ENCODE measurements around the gene LPCAT2.
A peak's percentile ranks its signal among the peaks of the same experiment; 100 is the strongest.

LPCAT2 gene

GRCh38 chr16:55505333-55506015, 3.4 kb upstream of the LPCAT2 start:
- DNase-seq: no peak

DNA sequence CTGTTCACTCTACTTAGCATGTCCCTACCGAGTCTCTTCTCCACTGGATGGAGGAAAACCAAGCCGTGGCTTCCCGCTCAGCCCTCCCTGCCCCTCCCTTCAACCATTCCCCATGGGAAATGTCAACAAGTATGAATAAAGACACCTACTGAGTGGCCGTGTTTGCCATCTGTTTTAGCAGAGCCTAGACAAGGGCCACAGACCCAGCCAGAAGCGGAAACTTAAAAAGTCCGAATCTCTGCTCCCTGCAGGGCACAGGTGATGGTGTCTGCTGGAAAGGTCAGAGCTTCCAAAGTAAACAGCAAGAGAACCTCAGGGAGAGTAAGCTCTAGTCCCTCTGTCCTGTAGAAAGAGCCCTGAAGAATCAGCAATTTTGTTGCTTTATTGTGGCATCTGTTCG, 2.8 kb upstream of the LPCAT2 start:
- no peak for DNase-seq

GRCh38 chr16:55506708-55507107, 2.2 kb upstream of the LPCAT2 start:
- no peak for DNase-seq

DNA sequence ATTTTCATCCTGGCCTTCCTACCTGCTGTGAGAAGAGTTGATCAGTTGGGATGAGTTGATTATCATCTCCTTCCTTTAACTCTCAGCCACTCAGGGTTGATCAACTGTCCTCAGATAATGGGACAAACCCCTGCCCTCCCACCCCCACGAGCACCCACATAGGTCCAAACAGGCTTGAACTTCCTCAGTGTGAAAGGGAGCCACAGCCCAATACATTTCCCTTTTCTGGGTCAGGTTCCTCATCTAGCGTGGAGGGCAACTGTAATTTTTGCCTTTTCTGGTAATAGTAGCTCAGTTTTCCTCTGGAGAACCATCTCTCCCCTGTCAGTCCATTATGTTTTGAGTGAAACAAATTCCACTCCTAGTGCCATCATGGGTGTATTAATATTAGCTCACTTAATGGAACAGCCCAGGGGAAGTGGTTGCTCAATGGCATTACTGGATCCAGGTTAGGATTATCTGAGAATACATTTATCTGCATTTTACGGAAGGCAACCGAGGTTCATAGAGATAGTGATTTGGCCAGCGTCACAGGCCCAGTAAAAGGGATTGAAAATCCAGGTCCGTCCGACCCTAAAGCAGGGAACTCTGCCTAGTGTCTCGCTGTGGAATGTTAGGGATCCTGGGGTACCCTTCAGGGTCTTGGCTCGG, 476 bp upstream of the LPCAT2 start:
- DNase-seq: peak in 1 of 2 donors; percentile 6

DNA sequence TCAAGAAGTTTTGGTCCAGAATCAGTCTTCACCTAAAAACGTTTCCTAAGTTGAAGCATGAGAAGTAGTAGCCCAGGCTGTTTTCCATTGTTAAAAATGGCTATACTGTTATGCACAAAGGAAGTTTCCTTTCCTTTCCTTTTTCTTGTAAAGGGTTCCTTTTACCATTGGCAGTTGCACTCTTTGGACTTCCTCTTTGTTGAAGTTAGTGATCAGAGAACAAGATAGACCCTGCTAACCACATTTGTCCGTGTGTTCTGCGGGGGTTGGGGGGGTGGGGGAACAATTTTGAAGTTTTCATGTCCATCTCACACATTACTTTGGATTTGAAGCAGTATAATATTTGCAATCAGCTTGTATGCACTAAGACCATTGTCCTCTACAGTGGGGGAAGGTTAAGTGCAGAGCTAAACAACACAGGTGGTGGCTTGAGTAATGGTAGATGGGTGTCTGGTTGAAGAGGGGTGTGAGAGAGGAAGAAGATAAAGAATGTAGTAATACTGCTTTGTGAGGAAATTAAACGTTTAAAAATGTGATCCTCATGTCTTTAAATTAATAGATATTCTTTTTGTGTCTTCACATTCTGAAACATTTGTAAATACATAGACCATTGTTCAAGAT, 1.4 kb downstream of the LPCAT2 start:
- no peak for DNase-seq

- no peak for DNase-seq
Observed at GRCh38 chr16:55512941-55513340, 4.1 kb downstream of the LPCAT2 start.

DNA sequence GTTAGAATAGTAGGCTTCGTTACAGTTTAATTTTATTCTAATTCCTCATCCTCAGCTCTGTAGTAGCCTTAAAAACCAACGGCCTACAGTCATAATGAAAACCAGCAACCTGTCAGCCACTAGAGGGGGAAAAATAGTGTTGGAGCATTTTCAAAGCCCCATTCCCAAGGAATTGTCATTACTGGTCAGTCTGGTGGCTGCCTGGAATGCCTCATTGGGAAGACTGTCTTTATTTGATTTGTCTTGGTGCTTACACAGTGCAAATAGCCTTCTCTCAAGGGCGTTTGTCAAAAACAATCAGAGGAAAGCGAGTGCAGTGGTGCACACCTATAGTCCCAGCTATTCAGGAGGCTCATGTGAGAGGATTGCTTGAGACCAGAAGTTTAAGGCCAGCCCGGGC, 4.7 kb downstream of the LPCAT2 start:
- DNase-seq: no peak

- no peak for DNase-seq
Observed at GRCh38 chr16:55515111-55515510, 6.2 kb downstream of the LPCAT2 start.

- no peak for DNase-seq
Observed at GRCh38 chr16:55521792-55522191, 12.9 kb downstream of the LPCAT2 start.

GRCh38 chr16:55526441-55526840, 17.6 kb downstream of the LPCAT2 start:
- no peak for DNase-seq

- no peak for DNase-seq
Observed at GRCh38 chr16:55527885-55528284, 19.0 kb downstream of the LPCAT2 start.

GRCh38 chr16:55529018-55529417, 20.1 kb downstream of the LPCAT2 start:
- no peak for DNase-seq

DNA sequence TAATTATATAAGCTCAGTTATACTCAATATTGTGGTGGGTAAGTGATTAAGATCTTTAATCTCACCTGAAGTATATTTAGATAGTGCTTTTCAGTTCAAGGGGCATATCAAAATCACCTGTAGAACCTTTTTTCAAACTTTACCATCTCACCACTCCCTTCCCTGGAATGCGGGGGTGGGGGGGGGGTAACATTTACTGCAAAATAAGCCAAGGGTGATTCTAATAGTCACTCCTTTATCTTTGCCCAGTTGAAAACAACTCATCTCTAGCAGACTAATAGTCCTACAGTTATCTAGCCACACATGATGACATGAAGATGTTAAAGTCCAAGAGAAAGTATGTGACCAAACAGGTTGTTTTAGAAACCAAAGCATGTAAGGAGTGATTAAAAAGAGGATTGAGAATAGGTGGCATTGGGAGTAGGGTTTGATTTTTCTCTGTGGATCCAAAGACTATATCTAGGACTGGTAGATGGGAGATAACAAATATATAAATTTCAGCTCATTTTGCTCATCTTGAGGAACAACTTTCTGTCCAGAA, 21.5 kb downstream of the LPCAT2 start:
- no peak for DNase-seq

GRCh38 chr16:55532227-55532626, 23.4 kb downstream of the LPCAT2 start:
- DNase-seq: no peak

DNA sequence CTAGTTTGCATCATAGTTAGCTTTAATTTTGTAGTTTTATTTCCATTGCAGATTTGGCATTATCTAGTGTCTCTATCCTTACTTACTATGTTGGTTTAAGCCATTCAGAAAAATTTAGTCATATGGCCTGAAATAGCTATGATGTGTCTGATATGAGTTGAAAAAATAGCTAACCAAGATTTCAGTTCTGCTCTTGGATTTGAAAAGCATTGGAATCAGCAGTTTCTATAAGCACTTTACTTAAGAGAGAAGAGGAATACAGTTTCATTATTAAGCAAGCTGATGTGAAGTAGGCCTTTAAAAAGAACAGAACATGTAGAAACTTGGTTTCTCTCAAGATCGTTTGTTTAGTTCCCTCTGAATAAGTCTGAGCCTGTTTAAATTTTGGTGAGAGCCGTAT, 25.9 kb downstream of the LPCAT2 start:
- DNase-seq: no peak

GRCh38 chr16:55539049-55539448, 30.2 kb downstream of the LPCAT2 start:
- DNase-seq: no peak

- no peak for DNase-seq
Observed at GRCh38 chr16:55539488-55539887, 30.6 kb downstream of the LPCAT2 start.

- DNase-seq: no peak
Observed at GRCh38 chr16:55540221-55540620, 31.3 kb downstream of the LPCAT2 start.

GRCh38 chr16:55542459-55543082, 33.7 kb downstream of the LPCAT2 start:
- no peak for DNase-seq

- DNase-seq: no peak
Observed at GRCh38 chr16:55543472-55543871, 34.6 kb downstream of the LPCAT2 start.

DNA sequence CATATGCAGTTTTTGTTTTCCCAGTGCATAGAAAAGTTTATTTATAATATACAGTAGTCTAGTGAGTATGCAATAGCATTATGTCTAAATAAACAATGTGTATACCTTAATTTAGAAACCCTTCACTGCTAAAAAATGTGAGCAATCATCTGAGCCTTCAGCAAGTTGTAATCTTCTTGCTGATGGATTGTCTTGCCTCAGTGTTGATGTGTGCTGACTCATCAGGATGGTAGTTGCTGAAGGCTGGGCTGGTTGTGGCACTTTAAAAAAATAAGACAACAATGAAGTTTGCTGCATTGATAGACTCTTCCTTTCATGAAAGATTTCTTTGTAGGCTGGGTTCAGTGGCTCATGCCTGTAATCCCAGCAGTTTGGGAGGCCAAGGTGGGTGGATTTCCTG, 43.7 kb downstream of the LPCAT2 start:
- no peak for DNase-seq

DNA sequence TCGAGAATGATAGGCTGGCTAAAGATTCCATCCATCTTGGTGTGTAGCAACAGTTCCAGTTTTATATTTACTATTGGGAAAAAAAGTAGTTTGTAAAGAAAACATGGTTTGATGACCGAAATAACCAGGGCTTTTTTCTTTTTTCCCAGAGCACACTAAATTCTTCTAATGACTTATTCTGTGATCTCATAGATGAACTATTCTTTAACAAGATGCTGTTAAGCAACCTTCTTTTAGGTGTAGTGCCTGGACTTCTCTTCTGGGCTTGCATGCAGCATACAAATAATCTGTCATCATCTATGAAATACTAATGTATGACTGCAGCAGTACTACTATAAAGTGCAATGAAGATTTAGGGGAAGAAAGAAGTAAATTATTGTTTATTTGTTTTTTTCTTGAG, 46.6 kb downstream of the LPCAT2 start:
- no peak for DNase-seq

GRCh38 chr16:55557186-55557585, 48.3 kb downstream of the LPCAT2 start:
- no peak for DNase-seq

GRCh38 chr16:55559233-55559632, 50.4 kb downstream of the LPCAT2 start:
- no peak for DNase-seq

All from CD4-positive, alpha-beta T cell treated with Interleukin-4 for 1 hour (primary cell).